Muscle layer of duodenum (tissue), 2 donors: ENCODE measurements around the gene RAP1GDS1.
A peak's percentile ranks its signal among the peaks of the same experiment; 100 is the strongest.
"Not testable (repeated sequence)": the region's sequence is repeated elsewhere in the genome, so short reads cannot be mapped to it uniquely, and the experiment has no call there.

Source experiments
- H3K27ac ChIP-seq: one replicate; pipeline ENCODE4 v1.7.0; 2013; ENCODE audit warnings: mild to moderate bottlenecking, low read length
- H3K27me3 ChIP-seq: one replicate; pipeline ENCODE4 v1.7.0; 2013; ENCODE audit warnings: low read depth, mild to moderate bottlenecking, control low read depth, low read length
- H3K36me3 ChIP-seq, 2 donors: one replicate each; pipeline ENCODE4 v1.7.0; 2013; ENCODE audit warnings: low read length in 2 of 2, control low read depth in 1 of 2, mild to moderate bottlenecking in 1 of 2; ENCODE audit not compliant: insufficient read depth in 2 of 2, control insufficient read depth in 1 of 2
- H3K4me1 ChIP-seq, 2 donors: one replicate each; pipeline ENCODE4 v1.7.0; 2013; ENCODE audit warnings: low read length in 2 of 2, mild to moderate bottlenecking in 2 of 2, control low read depth in 1 of 2, moderate library complexity in 1 of 2; ENCODE audit not compliant: insufficient read depth in 2 of 2, control insufficient read depth in 1 of 2
- H3K4me3 ChIP-seq, 2 donors: one replicate each; pipeline ENCODE4 v1.7.0; 2013; ENCODE audit warnings: low read length in 2 of 2, low read depth in 1 of 2, mild to moderate bottlenecking in 1 of 2
- H3K9me3 ChIP-seq, 2 donors: one replicate each; pipeline ENCODE4 v1.7.0; 2013; ENCODE audit warnings: low read length in 2 of 2, control low read depth in 1 of 2, mild to moderate bottlenecking in 1 of 2; ENCODE audit not compliant: control insufficient read depth in 1 of 2
- donor health status: healthy.

RAP1GDS1 gene

GRCh38 chr4:98434816-98435215 lies 173.6 kb downstream of the RAP1GDS1 start:
- Histone ChIP-seq H3K36me3 (peaks cover 5 to 22% of the 10 kb centered on the region in 2 donors), H3K4me3 (no peak overlapping the region), H3K9me3 (no peaks in the 10 kb centered on the region), H3K27me3 (no peaks in the 10 kb centered on the region), H3K4me1 (no peaks in the 10 kb centered on the region), H3K27ac (no peak overlapping the region)

- H3K27me3 ChIP-seq: no peaks in the 10 kb centered on the region
- H3K9me3 ChIP-seq: no peaks in the 10 kb centered on the region
- H3K27ac ChIP-seq: no peak overlapping the region
- peaks cover 5 to 10% of the 10 kb centered on the region in 2 donors for H3K36me3 ChIP-seq
- H3K4me3 ChIP-seq: no peak overlapping the region
- no peaks in the 10 kb centered on the region for H3K4me1 ChIP-seq
These were observed 183.2 kb downstream of the RAP1GDS1 start for GRCh38 chr4:98444371-98444770.

- Histone ChIP-seq H3K4me1 (no peaks in the 10 kb centered on the region), H3K4me3 (no peak overlapping the region), H3K36me3 (peaks cover 5 to 10% of the 10 kb centered on the region in 2 donors), H3K27me3 (no peaks in the 10 kb centered on the region), H3K27ac (no peak overlapping the region), H3K9me3 (no peaks in the 10 kb centered on the region)
These were observed 185.6 kb downstream of the RAP1GDS1 start for GRCh38 chr4:98446499-98447375.

- Histone ChIP-seq H3K36me3 (peaks cover 0 to under 1% of the 10 kb centered on the region in 2 donors), H3K4me3 (no peak overlapping the region), H3K27ac (no peak overlapping the region), H3K27me3 (no peaks in the 10 kb centered on the region), H3K9me3 (peaks cover 3 to 5% of the 10 kb centered on the region in 2 donors), H3K4me1 (no peaks in the 10 kb centered on the region)
These were observed 186.5 kb downstream of the RAP1GDS1 start for GRCh38 chr4:98447648-98448047.

GRCh38 chr4:98448908-98449307 lies 187.7 kb downstream of the RAP1GDS1 start:
- no peaks in the 10 kb centered on the region for H3K4me1 ChIP-seq
- no peaks in the 10 kb centered on the region for H3K27me3 ChIP-seq
- no peak overlapping the region for H3K27ac ChIP-seq
- H3K9me3 ChIP-seq: peaks cover 4 to 6% of the 10 kb centered on the region in 2 donors
- H3K36me3 ChIP-seq: no peaks in the 10 kb centered on the region
- no peak overlapping the region for H3K4me3 ChIP-seq

- H3K4me1 ChIP-seq: no peaks in the 10 kb centered on the region
- H3K36me3 ChIP-seq: no peaks in the 10 kb centered on the region
- peaks cover 4 to 6% of the 10 kb centered on the region in 2 donors for H3K9me3 ChIP-seq
- H3K27ac ChIP-seq: no peak overlapping the region
- no peak overlapping the region for H3K4me3 ChIP-seq
- no peaks in the 10 kb centered on the region for H3K27me3 ChIP-seq
These were observed 190.9 kb downstream of the RAP1GDS1 start for GRCh38 chr4:98452091-98452490.

GRCh38 chr4:98457422-98457821 lies 196.2 kb downstream of the RAP1GDS1 start:
- not testable (repeated sequence) for H3K4me1 ChIP-seq, H3K27ac ChIP-seq, H3K36me3 ChIP-seq, H3K4me3 ChIP-seq, H3K9me3 ChIP-seq, H3K27me3 ChIP-seq

- not testable (repeated sequence) for H3K4me3 ChIP-seq, H3K27ac ChIP-seq, H3K27me3 ChIP-seq, H3K9me3 ChIP-seq, H3K4me1 ChIP-seq, H3K36me3 ChIP-seq
These were observed 200.1 kb downstream of the RAP1GDS1 start for GRCh38 chr4:98461121-98461865.

- Histone ChIP-seq H3K4me1 (peaks cover 0 to 4% of the 10 kb centered on the region in 2 donors), H3K27ac (no peak overlapping the region), H3K27me3 (no peaks in the 10 kb centered on the region), H3K4me3 (no peak overlapping the region), H3K36me3 (no peaks in the 10 kb centered on the region), H3K9me3 (no peaks in the 10 kb centered on the region)
These were observed 201.3 kb downstream of the RAP1GDS1 start for GRCh38 chr4:98462487-98462886.

GRCh38 chr4:98466868-98467599 lies 205.8 kb downstream of the RAP1GDS1 start:
- H3K27ac ChIP-seq: no peak overlapping the region
- no peak overlapping the region for H3K4me3 ChIP-seq
- H3K4me1 ChIP-seq: peaks cover 6 to 8% of the 10 kb centered on the region in 2 donors

GRCh38 chr4:98467627-98468072 lies 206.5 kb downstream of the RAP1GDS1 start:
- no peak overlapping the region for H3K27ac ChIP-seq

More at GRCh38 chr4:98466868-98467599, 205.8 kb downstream of the RAP1GDS1 start:
- no peaks in the 10 kb centered on the region for H3K27me3 ChIP-seq
- H3K36me3 ChIP-seq: no peaks in the 10 kb centered on the region
- H3K9me3 ChIP-seq: no peaks in the 10 kb centered on the region

More at GRCh38 chr4:98467627-98468072, 206.5 kb downstream of the RAP1GDS1 start:
- Histone ChIP-seq H3K36me3 (no peaks in the 10 kb centered on the region), H3K9me3 (no peaks in the 10 kb centered on the region), H3K27me3 (no peaks in the 10 kb centered on the region), H3K4me1 (peaks cover 6 to 8% of the 10 kb centered on the region in 2 donors), H3K4me3 (peak overlapping the region; percentile 54 to 69)
